ENCODE measurements around the gene RAPGEF6.
A peak's percentile ranks its signal among the peaks of the same experiment; 100 is the strongest.

Gene RAPGEF6

DNA sequence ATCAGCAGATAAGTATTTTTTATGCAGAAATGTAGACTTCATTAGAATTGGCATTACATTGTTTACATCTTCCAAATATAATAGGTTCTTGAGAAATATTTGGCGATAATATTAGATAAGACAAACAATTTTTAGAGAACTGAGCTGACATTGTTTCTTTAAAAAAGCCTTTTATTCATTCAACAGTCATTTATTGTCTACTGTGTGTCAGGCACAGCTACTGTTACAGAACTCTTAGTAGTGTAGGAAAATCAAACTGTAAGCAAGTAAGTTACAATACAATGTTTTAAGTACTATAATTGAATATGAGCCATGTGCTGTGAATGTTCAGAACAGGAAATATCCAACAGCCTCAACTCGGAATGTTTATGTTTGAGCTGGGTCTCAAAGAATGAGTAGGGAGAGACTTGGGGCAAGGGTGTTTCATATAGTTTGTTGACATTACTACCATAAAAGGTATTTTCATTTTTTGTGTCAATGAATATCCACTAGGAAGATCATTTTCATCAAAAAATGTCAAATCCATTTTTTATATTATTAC, 257.2 kb downstream of the RAPGEF6 start:
- TF ChIP-seq, protein P1, sequence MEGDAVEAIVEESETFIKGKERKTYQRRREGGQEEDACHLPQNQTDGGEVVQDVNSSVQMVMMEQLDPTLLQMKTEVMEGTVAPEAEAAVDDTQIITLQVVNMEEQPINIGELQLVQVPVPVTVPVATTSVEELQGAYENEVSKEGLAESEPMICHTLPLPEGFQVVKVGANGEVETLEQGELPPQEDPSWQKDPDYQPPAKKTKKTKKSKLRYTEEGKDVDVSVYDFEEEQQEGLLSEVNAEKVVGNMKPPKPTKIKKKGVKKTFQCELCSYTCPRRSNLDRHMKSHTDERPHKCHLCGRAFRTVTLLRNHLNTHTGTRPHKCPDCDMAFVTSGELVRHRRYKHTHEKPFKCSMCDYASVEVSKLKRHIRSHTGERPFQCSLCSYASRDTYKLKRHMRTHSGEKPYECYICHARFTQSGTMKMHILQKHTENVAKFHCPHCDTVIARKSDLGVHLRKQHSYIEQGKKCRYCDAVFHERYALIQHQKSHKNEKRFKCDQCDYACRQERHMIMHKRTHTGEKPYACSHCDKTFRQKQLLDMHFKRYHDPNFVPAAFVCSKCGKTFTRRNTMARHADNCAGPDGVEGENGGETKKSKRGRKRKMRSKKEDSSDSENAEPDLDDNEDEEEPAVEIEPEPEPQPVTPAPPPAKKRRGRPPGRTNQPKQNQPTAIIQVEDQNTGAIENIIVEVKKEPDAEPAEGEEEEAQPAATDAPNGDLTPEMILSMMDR (IDR thresholded peaks at IDR 0.05; ENCODE audit: low read depth, low read length, poor library complexity, severe bottlenecking) = no peak
- no peak for TF ChIP-seq EZH2phosphoT487 (IDR thresholded peaks at IDR 0.05; ENCODE audit: borderline replicate concordance, low read length)
- peaks cover 28% of the 10 kb centered on the region for H3F3A ChIP-seq (ENCODE audit: control insufficient read depth, insufficient read depth)
- H3K36me3 ChIP-seq (ENCODE audit: control insufficient read depth, low read length) = peaks cover 3% of the 10 kb centered on the region; the same call in 1 of the 2 replicates
- H3K79me2 ChIP-seq (ENCODE audit: control insufficient read depth, low read length) = peaks cover 58% of the 10 kb centered on the region
- 0 out of 2 replicates have a peak overlapping the region, but pooled peaks have one; percentile 22 for H3K27ac ChIP-seq (ENCODE audit: low read depth, low read length)
- H3K4me2 ChIP-seq (ENCODE audit: low read length) = peak overlapping the region; percentile 25
- no peaks in the 10 kb centered on the region for H3K27me3 ChIP-seq (ENCODE audit: control insufficient read depth, low read length)
- no peaks in the 10 kb centered on the region for H3K9me2 ChIP-seq (replicated peaks; ENCODE audit: control insufficient read depth, low read length)
- no peaks in the 10 kb centered on the region for H4K20me1 ChIP-seq (ENCODE audit: control insufficient read depth, insufficient read depth, low read depth, low read length)
- peaks cover 91% of the 10 kb centered on the region for H3K4me1 ChIP-seq (ENCODE audit: control insufficient read depth, low read length)
- H3K4me3 ChIP-seq (ENCODE audit: low read length) = no peak overlapping the region
- H3K9me3 ChIP-seq (ENCODE audit: control insufficient read depth, insufficient read depth, low read length) = no peaks in the 10 kb centered on the region

DNA sequence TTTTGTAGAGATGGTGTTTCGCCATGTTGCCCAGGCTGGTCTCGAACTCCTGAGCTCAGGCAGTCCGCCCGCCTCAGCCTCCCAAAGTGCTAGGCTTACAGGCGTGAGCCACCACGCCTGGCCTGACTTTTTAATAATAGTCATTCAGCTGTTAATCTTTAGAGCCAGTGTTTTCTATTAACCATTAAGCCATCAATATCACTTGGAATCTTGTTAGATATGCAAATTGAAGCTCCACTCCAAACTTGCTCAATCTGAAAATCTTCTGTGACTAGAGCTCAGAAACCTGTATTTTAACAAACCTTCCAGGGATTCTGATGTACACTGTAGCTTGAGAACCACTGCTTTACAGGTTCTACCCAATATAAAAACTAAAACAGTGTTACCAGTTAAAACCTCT, 257.7 kb downstream of the RAPGEF6 start:
- Histone ChIP-seq H3F3A (ENCODE audit: control insufficient read depth, insufficient read depth) (peaks cover 30% of the 10 kb centered on the region), H3K36me3 (ENCODE audit: control insufficient read depth, low read length) (peaks cover 3% of the 10 kb centered on the region; the same call in 1 of the 2 replicates), H3K4me3 (ENCODE audit: low read length) (no peak overlapping the region), H3K4me2 (ENCODE audit: low read length) (peak overlapping the region; percentile 25; the same call in 1 of the 2 replicates), H3K9me3 (ENCODE audit: control insufficient read depth, insufficient read depth, low read length) (no peaks in the 10 kb centered on the region), H3K27me3 (ENCODE audit: control insufficient read depth, low read length) (no peaks in the 10 kb centered on the region), H3K27ac (ENCODE audit: low read depth, low read length) (0 out of 2 replicates have a peak overlapping the region, but pooled peaks have one; percentile 22), H4K20me1 (ENCODE audit: control insufficient read depth, insufficient read depth, low read depth, low read length) (no peaks in the 10 kb centered on the region), H3K79me2 (ENCODE audit: control insufficient read depth, low read length) (peaks cover 57% of the 10 kb centered on the region), H3K9me2 (replicated peaks; ENCODE audit: control insufficient read depth, low read length) (no peaks in the 10 kb centered on the region), H3K4me1 (ENCODE audit: control insufficient read depth, low read length) (peaks cover 88% of the 10 kb centered on the region)
- TF ChIP-seq, protein P1 (IDR thresholded peaks at IDR 0.05; ENCODE audit: low read depth, low read length, poor library complexity, severe bottlenecking) = no peak
- no peak for TF ChIP-seq EZH2phosphoT487 (IDR thresholded peaks at IDR 0.05; ENCODE audit: borderline replicate concordance, low read length)

DNA sequence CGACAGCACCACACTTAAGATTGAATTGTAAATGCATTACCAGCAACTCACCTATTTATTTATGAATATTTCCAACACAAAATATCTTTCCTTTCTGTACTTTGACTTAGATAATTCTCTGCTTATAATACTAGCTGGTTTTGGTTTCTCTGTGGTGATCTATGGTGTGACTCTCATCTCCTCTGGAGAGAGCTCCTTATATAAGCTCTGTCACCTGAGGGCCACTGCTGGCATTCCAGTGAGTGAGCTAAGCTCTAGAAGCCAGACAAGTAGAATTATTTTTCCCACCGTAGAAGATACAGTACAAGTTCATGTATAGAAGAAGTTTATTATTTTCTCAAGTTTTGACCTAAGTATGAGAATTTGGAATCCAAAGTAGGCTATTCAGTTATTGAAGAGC, 259.7 kb downstream of the RAPGEF6 start:
- no peak overlapping the region for H3K4me3 ChIP-seq (ENCODE audit: low read length)

More for the DNA sequence above, 259.7 kb downstream of the RAPGEF6 start:
- Histone ChIP-seq H3K4me1 (ENCODE audit: control insufficient read depth, low read length) (peaks cover 68% of the 10 kb centered on the region), H3K4me2 (ENCODE audit: low read length) (peak overlapping the region; percentile 46), H3K27ac (ENCODE audit: low read depth, low read length) (peak overlapping the region; percentile 20; the same call in 1 of the 2 replicates), H3K27me3 (ENCODE audit: control insufficient read depth, low read length) (no peaks in the 10 kb centered on the region), H3K9me3 (ENCODE audit: control insufficient read depth, insufficient read depth, low read length) (no peaks in the 10 kb centered on the region), H4K20me1 (ENCODE audit: control insufficient read depth, insufficient read depth, low read depth, low read length) (no peaks in the 10 kb centered on the region), H3K9me2 (replicated peaks; ENCODE audit: control insufficient read depth, low read length) (no peaks in the 10 kb centered on the region), H3K79me2 (ENCODE audit: control insufficient read depth, low read length) (peaks cover 65% of the 10 kb centered on the region), H3F3A (ENCODE audit: control insufficient read depth, insufficient read depth) (peaks cover 21% of the 10 kb centered on the region), H3K36me3 (ENCODE audit: control insufficient read depth, low read length) (0 out of 2 replicates have a peak, but pooled peaks cover 3% of the 10 kb centered on the region)
- no peak for TF ChIP-seq EZH2phosphoT487 (IDR thresholded peaks at IDR 0.05; ENCODE audit: borderline replicate concordance, low read length)
- TF ChIP-seq, protein P1 (IDR thresholded peaks at IDR 0.05; ENCODE audit: low read depth, low read length, poor library complexity, severe bottlenecking) = no peak
